Measurements from ENCODE around the gene MYADML2.
A peak's percentile ranks its signal among the peaks of the same experiment; 100 is the strongest.

MYADML2 gene

GRCh38 chr17:81968850-81969812 is 22.1 kb upstream of the MYADML2 start:
- H3K4me1 ChIP-seq (ENCODE audit: control insufficient read depth, low read depth, low read length), result peaks cover 7% of the 10 kb centered on the region
- H3K4me2 ChIP-seq (ENCODE audit: low read length), result no peak overlapping the region
- H3K4me3 ChIP-seq (ENCODE audit: low read length), result no peak overlapping the region
- H2BK5ac ChIP-seq (ENCODE audit: low read length), result no peak overlapping the region
- H2BK15ac ChIP-seq (replicated peaks; ENCODE audit: low read depth), result no peak overlapping the region
- DNase-seq, result no peak
- WGBS (ENCODE audit: extremely low coverage, insufficient coverage, low lambda C conversion rate), result no CpG with 5 or more reads among the region's 12 CpGs
- no peak overlapping the region for H4K5ac ChIP-seq (ENCODE audit: low read length)
- H3K56ac ChIP-seq (ENCODE audit: low read length), result no peak overlapping the region
- no peak overlapping the region for H2BK120ac ChIP-seq (ENCODE audit: low read depth, low read length)
- no peak overlapping the region for H3K27ac ChIP-seq (ENCODE audit: low read depth, low read length)
- no peak overlapping the region for H3K9ac ChIP-seq (ENCODE audit: low read length)
- no peaks in the 10 kb centered on the region for H3K79me2 ChIP-seq (ENCODE audit: control insufficient read depth, insufficient read depth, low read length)
- H3K23ac ChIP-seq (ENCODE audit: low read length), result no peak overlapping the region
- H3K36me3 ChIP-seq (ENCODE audit: control insufficient read depth, insufficient read depth, low read length), result no peaks in the 10 kb centered on the region
- H2AK5ac ChIP-seq (ENCODE audit: low read length), result peak overlapping the region; percentile 62
- no peaks in the 10 kb centered on the region for H3K27me3 ChIP-seq (ENCODE audit: insufficient read depth, low read length, poor library complexity)
- H3K4ac ChIP-seq (ENCODE audit: low read depth, low read length), result no peak overlapping the region
- no peaks in the 10 kb centered on the region for H3K79me1 ChIP-seq (ENCODE audit: low read length)
- H3K18ac ChIP-seq (ENCODE audit: low read length), result no peak overlapping the region
- H4K8ac ChIP-seq (ENCODE audit: low read depth, low read length), result no peak overlapping the region

GRCh38 chr17:81968396-81968745 is 21.3 kb upstream of the MYADML2 start:
- Histone ChIP-seq H3K4me3 (ENCODE audit: low read length) (no peak overlapping the region), H3K36me3 (ENCODE audit: control insufficient read depth, insufficient read depth, low read length) (no peaks in the 10 kb centered on the region), H2AK5ac (ENCODE audit: low read length) (no peak overlapping the region), H3K4ac (ENCODE audit: low read depth, low read length) (no peak overlapping the region), H3K79me2 (ENCODE audit: control insufficient read depth, insufficient read depth, low read length) (no peaks in the 10 kb centered on the region), H3K27me3 (ENCODE audit: insufficient read depth, low read length, poor library complexity) (no peaks in the 10 kb centered on the region), H2BK5ac (ENCODE audit: low read length) (no peak overlapping the region), H3K4me1 (ENCODE audit: control insufficient read depth, low read depth, low read length) (peaks cover 10% of the 10 kb centered on the region), H2BK120ac (ENCODE audit: low read depth, low read length) (no peak overlapping the region), H3K23ac (ENCODE audit: low read length) (no peak overlapping the region), H3K79me1 (ENCODE audit: low read length) (no peaks in the 10 kb centered on the region), H2BK15ac (replicated peaks; ENCODE audit: low read depth) (no peak overlapping the region), H4K5ac (ENCODE audit: low read length) (no peak overlapping the region), H3K27ac (ENCODE audit: low read depth, low read length) (no peak overlapping the region), H3K9ac (ENCODE audit: low read length) (peak overlapping the region; percentile 24), H3K56ac (ENCODE audit: low read length) (peak overlapping the region; percentile 78), H3K4me2 (ENCODE audit: low read length) (no peak overlapping the region), H3K18ac (ENCODE audit: low read length) (no peak overlapping the region), H4K8ac (ENCODE audit: low read depth, low read length) (no peak overlapping the region)
- DNase-seq, result no peak
- WGBS (ENCODE audit: extremely low coverage, insufficient coverage, low lambda C conversion rate), result no CpG with 5 or more reads among the region's 7 CpGs

- DNase-seq, result peak; percentile 97
- Histone ChIP-seq H2AK5ac (ENCODE audit: low read length) (no peak overlapping the region), H3K36me3 (ENCODE audit: control insufficient read depth, insufficient read depth, low read length) (no peaks in the 10 kb centered on the region), H3K79me2 (ENCODE audit: control insufficient read depth, insufficient read depth, low read length) (no peaks in the 10 kb centered on the region), H3K4me3 (ENCODE audit: low read length) (no peak overlapping the region), H4K5ac (ENCODE audit: low read length) (no peak overlapping the region), H3K18ac (ENCODE audit: low read length) (peak overlapping the region; percentile 22), H3K23ac (ENCODE audit: low read length) (no peak overlapping the region), H3K79me1 (ENCODE audit: low read length) (no peaks in the 10 kb centered on the region), H3K4ac (ENCODE audit: low read depth, low read length) (peak overlapping the region; percentile 11), H3K4me2 (ENCODE audit: low read length) (peak overlapping the region; percentile 4), H3K9ac (ENCODE audit: low read length) (peak overlapping the region; percentile 33), H3K27me3 (ENCODE audit: insufficient read depth, low read length, poor library complexity) (no peaks in the 10 kb centered on the region), H4K8ac (ENCODE audit: low read depth, low read length) (no peak overlapping the region), H3K56ac (ENCODE audit: low read length) (peak overlapping the region; percentile 78), H2BK15ac (replicated peaks; ENCODE audit: low read depth) (no peak overlapping the region), H2BK120ac (ENCODE audit: low read depth, low read length) (no peak overlapping the region), H3K4me1 (ENCODE audit: control insufficient read depth, low read depth, low read length) (peaks cover 10% of the 10 kb centered on the region), H2BK5ac (ENCODE audit: low read length) (no peak overlapping the region), H3K27ac (ENCODE audit: low read depth, low read length) (no peak overlapping the region)
- WGBS (ENCODE audit: extremely low coverage, insufficient coverage, low lambda C conversion rate), result no CpG with 5 or more reads among the region's 36 CpGs
These were observed 20.7 kb upstream of the MYADML2 start for GRCh38 chr17:81967533-81968395.

GRCh38 chr17:81967244-81967532 is 20.2 kb upstream of the MYADML2 start:
- Histone ChIP-seq H2BK5ac (ENCODE audit: low read length) (no peak overlapping the region), H4K5ac (ENCODE audit: low read length) (no peak overlapping the region), H3K23ac (ENCODE audit: low read length) (no peak overlapping the region), H2AK5ac (ENCODE audit: low read length) (no peak overlapping the region), H3K4me1 (ENCODE audit: control insufficient read depth, low read depth, low read length) (peaks cover 10% of the 10 kb centered on the region), H2BK120ac (ENCODE audit: low read depth, low read length) (no peak overlapping the region), H3K79me2 (ENCODE audit: control insufficient read depth, insufficient read depth, low read length) (no peaks in the 10 kb centered on the region), H3K9ac (ENCODE audit: low read length) (peak overlapping the region; percentile 3), H3K18ac (ENCODE audit: low read length) (peak overlapping the region; percentile 22), H3K4me3 (ENCODE audit: low read length) (no peak overlapping the region), H2BK15ac (replicated peaks; ENCODE audit: low read depth) (no peak overlapping the region), H3K27me3 (ENCODE audit: insufficient read depth, low read length, poor library complexity) (no peaks in the 10 kb centered on the region), H4K8ac (ENCODE audit: low read depth, low read length) (no peak overlapping the region), H3K36me3 (ENCODE audit: control insufficient read depth, insufficient read depth, low read length) (no peaks in the 10 kb centered on the region), H3K4me2 (ENCODE audit: low read length) (no peak overlapping the region), H3K56ac (ENCODE audit: low read length) (peak overlapping the region; percentile 45), H3K79me1 (ENCODE audit: low read length) (no peaks in the 10 kb centered on the region), H3K4ac (ENCODE audit: low read depth, low read length) (peak overlapping the region; percentile 11), H3K27ac (ENCODE audit: low read depth, low read length) (no peak overlapping the region)
- DNase-seq, result no peak
- no CpG with 5 or more reads among the region's 5 CpGs for WGBS (ENCODE audit: extremely low coverage, insufficient coverage, low lambda C conversion rate)

GRCh38 chr17:81966343-81967243 is 19.6 kb upstream of the MYADML2 start:
- Histone ChIP-seq H3K36me3 (ENCODE audit: control insufficient read depth, insufficient read depth, low read length) (no peaks in the 10 kb centered on the region), H2AK5ac (ENCODE audit: low read length) (peak overlapping the region; percentile 29), H3K4me3 (ENCODE audit: low read length) (no peak overlapping the region), H3K4me2 (ENCODE audit: low read length) (no peak overlapping the region), H2BK5ac (ENCODE audit: low read length) (no peak overlapping the region), H3K18ac (ENCODE audit: low read length) (peak overlapping the region; percentile 22), H3K79me2 (ENCODE audit: control insufficient read depth, insufficient read depth, low read length) (no peaks in the 10 kb centered on the region), H3K79me1 (ENCODE audit: low read length) (no peaks in the 10 kb centered on the region), H3K4me1 (ENCODE audit: control insufficient read depth, low read depth, low read length) (peaks cover 12% of the 10 kb centered on the region), H2BK15ac (replicated peaks; ENCODE audit: low read depth) (no peak overlapping the region), H2BK120ac (ENCODE audit: low read depth, low read length) (no peak overlapping the region), H3K56ac (ENCODE audit: low read length) (peak overlapping the region; percentile 45), H4K5ac (ENCODE audit: low read length) (no peak overlapping the region), H3K27ac (ENCODE audit: low read depth, low read length) (no peak overlapping the region), H3K27me3 (ENCODE audit: insufficient read depth, low read length, poor library complexity) (no peaks in the 10 kb centered on the region), H3K23ac (ENCODE audit: low read length) (no peak overlapping the region), H4K8ac (ENCODE audit: low read depth, low read length) (no peak overlapping the region), H3K9ac (ENCODE audit: low read length) (peak overlapping the region; percentile 3), H3K4ac (ENCODE audit: low read depth, low read length) (peak overlapping the region; percentile 6)
- DNase-seq, result peak; percentile 65
- no CpG with 5 or more reads among the region's 41 CpGs for WGBS (ENCODE audit: extremely low coverage, insufficient coverage, low lambda C conversion rate)
